ENCODE data around the gene FUT4. TPM values are rescaled to one million over a fixed set of nuclear protein-coding genes. Genes with fewer than 3 reads are reported as not detected.

Gene FUT4
- polyA plus RNA-seq, 1 donor from 2014 or later = 0.62 TPM

DNA sequence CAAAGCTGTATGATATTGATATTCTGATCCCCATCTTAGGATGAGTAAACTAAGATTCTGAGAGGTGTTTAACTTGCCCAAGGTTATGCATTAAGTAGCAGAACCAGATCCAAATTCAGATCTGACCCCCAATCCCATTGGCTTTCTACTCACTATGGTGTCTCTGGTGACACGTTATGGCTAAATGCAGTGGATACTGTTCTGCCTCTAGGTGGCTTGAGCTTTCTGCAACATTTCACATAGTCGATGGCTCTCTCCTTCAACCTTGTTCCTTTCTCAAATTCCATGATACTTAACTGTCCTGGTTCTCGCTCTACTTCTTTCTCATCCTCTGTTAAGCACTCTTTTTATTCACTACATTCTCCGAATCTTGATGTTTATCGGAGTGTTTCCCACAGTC is 22.0 kb upstream of the FUT4 start:
- no peaks in the 10 kb centered on the region for H3F3A ChIP-seq (ENCODE audit: insufficient read depth, low read length, poor library complexity, severe bottlenecking)
- no peak overlapping the region for H3K4me3 ChIP-seq (ENCODE audit: low read length)
- no peak overlapping the region for H2AFZ ChIP-seq (ENCODE audit: low read depth, low read length)
- H3K4me2 ChIP-seq (ENCODE audit: low read length) = no peak overlapping the region
- no peaks in the 10 kb centered on the region for H3K9me3 ChIP-seq (ENCODE audit: low read length)
- no peak overlapping the region for H3K27ac ChIP-seq (ENCODE audit: low read length)
- no peaks in the 10 kb centered on the region for H3K79me2 ChIP-seq (replicated peaks; ENCODE audit: insufficient read depth, low read length)
- H3K9ac ChIP-seq (ENCODE audit: low read length) = no peak overlapping the region
- TF ChIP-seq POLR2AphosphoS5 (IDR thresholded peaks at IDR 0.05) (no peak), TAF1 (IDR thresholded peaks at IDR 0.05; ENCODE audit: low read depth) (no peak), EP300 (conservative IDR thresholded peaks at IDR 0.05; ENCODE audit: poor library complexity, severe bottlenecking) (no peak), MXI1 (conservative IDR thresholded peaks at IDR 0.05; ENCODE audit: poor library complexity, severe bottlenecking) (no peak), SMC3 (conservative IDR thresholded peaks at IDR 0.05; ENCODE audit: poor library complexity) (no peak), EZH2 (IDR thresholded peaks at IDR 0.05; ENCODE audit: borderline replicate concordance, insufficient read depth, low read length, poor library complexity, severe bottlenecking) (no peak), RAD21 (conservative IDR thresholded peaks at IDR 0.05) (no peak)
- TF ChIP-seq, protein P1, sequence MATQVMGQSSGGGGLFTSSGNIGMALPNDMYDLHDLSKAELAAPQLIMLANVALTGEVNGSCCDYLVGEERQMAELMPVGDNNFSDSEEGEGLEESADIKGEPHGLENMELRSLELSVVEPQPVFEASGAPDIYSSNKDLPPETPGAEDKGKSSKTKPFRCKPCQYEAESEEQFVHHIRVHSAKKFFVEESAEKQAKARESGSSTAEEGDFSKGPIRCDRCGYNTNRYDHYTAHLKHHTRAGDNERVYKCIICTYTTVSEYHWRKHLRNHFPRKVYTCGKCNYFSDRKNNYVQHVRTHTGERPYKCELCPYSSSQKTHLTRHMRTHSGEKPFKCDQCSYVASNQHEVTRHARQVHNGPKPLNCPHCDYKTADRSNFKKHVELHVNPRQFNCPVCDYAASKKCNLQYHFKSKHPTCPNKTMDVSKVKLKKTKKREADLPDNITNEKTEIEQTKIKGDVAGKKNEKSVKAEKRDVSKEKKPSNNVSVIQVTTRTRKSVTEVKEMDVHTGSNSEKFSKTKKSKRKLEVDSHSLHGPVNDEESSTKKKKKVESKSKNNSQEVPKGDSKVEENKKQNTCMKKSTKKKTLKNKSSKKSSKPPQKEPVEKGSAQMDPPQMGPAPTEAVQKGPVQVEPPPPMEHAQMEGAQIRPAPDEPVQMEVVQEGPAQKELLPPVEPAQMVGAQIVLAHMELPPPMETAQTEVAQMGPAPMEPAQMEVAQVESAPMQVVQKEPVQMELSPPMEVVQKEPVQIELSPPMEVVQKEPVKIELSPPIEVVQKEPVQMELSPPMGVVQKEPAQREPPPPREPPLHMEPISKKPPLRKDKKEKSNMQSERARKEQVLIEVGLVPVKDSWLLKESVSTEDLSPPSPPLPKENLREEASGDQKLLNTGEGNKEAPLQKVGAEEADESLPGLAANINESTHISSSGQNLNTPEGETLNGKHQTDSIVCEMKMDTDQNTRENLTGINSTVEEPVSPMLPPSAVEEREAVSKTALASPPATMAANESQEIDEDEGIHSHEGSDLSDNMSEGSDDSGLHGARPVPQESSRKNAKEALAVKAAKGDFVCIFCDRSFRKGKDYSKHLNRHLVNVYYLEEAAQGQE (IDR thresholded peaks at IDR 0.05; ENCODE audit: borderline replicate concordance) = no peak
- TF ChIP-seq, protein P2, sequence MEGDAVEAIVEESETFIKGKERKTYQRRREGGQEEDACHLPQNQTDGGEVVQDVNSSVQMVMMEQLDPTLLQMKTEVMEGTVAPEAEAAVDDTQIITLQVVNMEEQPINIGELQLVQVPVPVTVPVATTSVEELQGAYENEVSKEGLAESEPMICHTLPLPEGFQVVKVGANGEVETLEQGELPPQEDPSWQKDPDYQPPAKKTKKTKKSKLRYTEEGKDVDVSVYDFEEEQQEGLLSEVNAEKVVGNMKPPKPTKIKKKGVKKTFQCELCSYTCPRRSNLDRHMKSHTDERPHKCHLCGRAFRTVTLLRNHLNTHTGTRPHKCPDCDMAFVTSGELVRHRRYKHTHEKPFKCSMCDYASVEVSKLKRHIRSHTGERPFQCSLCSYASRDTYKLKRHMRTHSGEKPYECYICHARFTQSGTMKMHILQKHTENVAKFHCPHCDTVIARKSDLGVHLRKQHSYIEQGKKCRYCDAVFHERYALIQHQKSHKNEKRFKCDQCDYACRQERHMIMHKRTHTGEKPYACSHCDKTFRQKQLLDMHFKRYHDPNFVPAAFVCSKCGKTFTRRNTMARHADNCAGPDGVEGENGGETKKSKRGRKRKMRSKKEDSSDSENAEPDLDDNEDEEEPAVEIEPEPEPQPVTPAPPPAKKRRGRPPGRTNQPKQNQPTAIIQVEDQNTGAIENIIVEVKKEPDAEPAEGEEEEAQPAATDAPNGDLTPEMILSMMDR (IDR thresholded peaks at IDR 0.05; ENCODE audit: poor library complexity, severe bottlenecking) = no peak
- H4K20me1 ChIP-seq (ENCODE audit: insufficient read depth) = no peaks in the 10 kb centered on the region
- H3K9me2 ChIP-seq (ENCODE audit: insufficient read depth, low read length) = no peaks in the 10 kb centered on the region
- H3K27me3 ChIP-seq (ENCODE audit: insufficient read depth, low read depth, low read length) = no peaks in the 10 kb centered on the region
- no peaks in the 10 kb centered on the region for H3K36me3 ChIP-seq (ENCODE audit: insufficient read depth, low read length)

DNA sequence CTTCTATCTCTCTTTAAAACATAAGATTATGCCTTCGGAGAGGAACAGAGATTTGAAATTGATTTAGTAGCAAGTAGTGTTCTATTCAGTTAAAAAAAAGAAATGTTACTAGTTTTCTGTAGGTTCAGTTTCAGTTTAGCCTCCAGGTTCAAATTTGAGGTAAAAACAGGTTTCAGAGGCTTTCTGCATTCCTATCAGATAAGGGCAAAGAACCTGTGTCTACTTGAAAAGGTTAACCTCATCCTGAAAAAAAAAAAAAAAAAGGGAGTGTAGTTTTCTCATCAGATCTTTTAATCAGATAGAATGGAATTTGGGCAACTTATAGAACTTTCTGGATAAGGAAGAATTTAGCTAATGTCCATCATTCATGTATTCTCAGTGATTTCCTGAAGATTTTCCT is 19.4 kb upstream of the FUT4 start:
- no peak for TF ChIP-seq EZH2 (IDR thresholded peaks at IDR 0.05; ENCODE audit: borderline replicate concordance, insufficient read depth, low read length, poor library complexity, severe bottlenecking)
- TF ChIP-seq, protein P1 (IDR thresholded peaks at IDR 0.05; ENCODE audit: borderline replicate concordance) = no peak
- Histone ChIP-seq H3K4me3 (ENCODE audit: low read length) (no peak overlapping the region), H3K9me2 (ENCODE audit: insufficient read depth, low read length) (no peaks in the 10 kb centered on the region), H3K27me3 (ENCODE audit: insufficient read depth, low read depth, low read length) (no peaks in the 10 kb centered on the region), H3K4me2 (ENCODE audit: low read length) (no peak overlapping the region), H2AFZ (ENCODE audit: low read depth, low read length) (no peak overlapping the region), H3K9ac (ENCODE audit: low read length) (no peak overlapping the region), H3F3A (ENCODE audit: insufficient read depth, low read length, poor library complexity, severe bottlenecking) (no peaks in the 10 kb centered on the region), H3K36me3 (ENCODE audit: insufficient read depth, low read length) (no peaks in the 10 kb centered on the region), H3K9me3 (ENCODE audit: low read length) (no peaks in the 10 kb centered on the region), H3K79me2 (replicated peaks; ENCODE audit: insufficient read depth, low read length) (no peaks in the 10 kb centered on the region), H3K27ac (ENCODE audit: low read length) (no peak overlapping the region), H4K20me1 (ENCODE audit: insufficient read depth) (no peaks in the 10 kb centered on the region)
